IMR-90 (cell line): ENCODE measurements around the gene PHEX. TPM values are rescaled to one million over a fixed set of nuclear protein-coding genes. Genes with fewer than 3 reads are reported as not detected.

Experiments used
- ATAC-seq: fragments of 200-7000 bp; cut with Tn5 transposase; 2 replicates; pipeline ENCODE4 v1.9.1; 2020; ENCODE audit warnings: low read depth, mild to moderate bottlenecking, moderate library complexity
- BruUV-seq: library from RNA; stranded (reverse); fragments of 400-500 nt; replicated peaks from 2 replicates; lab custom pipeline; 2021; lab: Mats Ljungman, UMichigan
- CTCF ChIA-PET: fragments of 300-600 bp; formaldehyde crosslinking; extraction: SDS; loops from one replicate; lab custom pipeline; 2021; ENCODE audit warnings: antibody characterized with exemption; lab: Yijun Ruan, JAX
- POLR2A ChIA-PET: fragments of 300-600 bp; sonication (Branson Sonifier 250); formaldehyde crosslinking; loops from one replicate; lab custom pipeline; 2022; ENCODE audit warnings: antibody characterized with exemption; ENCODE audit not compliant: unreplicated experiment; lab: Charles Lee
- DNase-seq: peaks from one replicate; pipeline ENCODE4 v3.0.0; 2013
- H2AFZ ChIP-seq: replicated peaks from 2 replicates; pipeline ENCODE3; 2013; ENCODE audit warnings: low read length, mild to moderate bottlenecking; ENCODE audit not compliant: poor library complexity
- H2AK5ac ChIP-seq: 2 replicates; pipeline ENCODE4 v1.6.1; 2013; ENCODE audit warnings: low read depth, low read length, inconsistent platforms
- H2AK9ac ChIP-seq: replicated peaks from 2 replicates; pipeline ENCODE3; 2013; ENCODE audit warnings: mild to moderate bottlenecking, low read depth, low read length, moderate library complexity; ENCODE audit not compliant: poor library complexity
- H2BK120ac ChIP-seq: 2 replicates; pipeline ENCODE4 v1.6.1; 2013; ENCODE audit warnings: low read depth, low read length, inconsistent platforms
- H2BK15ac ChIP-seq: 3 replicates; pipeline ENCODE4 v1.6.1; 2013; ENCODE audit warnings: low read depth, low read length, inconsistent platforms
- H2BK20ac ChIP-seq: 2 replicates; pipeline ENCODE4 v1.6.1; 2013; ENCODE audit warnings: low read depth, mild to moderate bottlenecking, inconsistent platforms, low read length, moderate library complexity
- H2BK5ac ChIP-seq: 2 replicates; pipeline ENCODE4 v1.6.1; 2013; ENCODE audit warnings: mild to moderate bottlenecking, low read depth, low read length, inconsistent platforms; ENCODE audit not compliant: poor library complexity, severe bottlenecking
- H3K14ac ChIP-seq: replicated peaks from 2 replicates; pipeline ENCODE4 v1.6.1; 2013; ENCODE audit warnings: low read depth, low read length, inconsistent platforms
- H3K18ac ChIP-seq: 2 replicates; pipeline ENCODE4 v1.6.1; 2013; ENCODE audit warnings: low read depth, low read length, control low read depth
- H3K23ac ChIP-seq: 2 replicates; pipeline ENCODE4 v1.6.1; 2013; ENCODE audit warnings: low read depth, low read length, inconsistent platforms
- H3K27ac ChIP-seq: 2 replicates; pipeline ENCODE4 v1.5.1; 2013; ENCODE audit warnings: mild to moderate bottlenecking, control low read depth, low read length; ENCODE audit not compliant: insufficient read depth
- H3K27me3 ChIP-seq: 2 replicates; pipeline ENCODE4 v1.6.1; 2013; ENCODE audit warnings: low read length; ENCODE audit not compliant: control insufficient read depth, insufficient read depth
- H3K36me3 ChIP-seq: 2 replicates; pipeline ENCODE4 v1.6.1; 2013; ENCODE audit warnings: low read length, mixed read lengths; ENCODE audit not compliant: control insufficient read depth, insufficient read depth
- H3K4ac ChIP-seq: 2 replicates; pipeline ENCODE4 v1.6.1; 2013; ENCODE audit warnings: low read depth, low read length, inconsistent platforms
- H3K4me1 ChIP-seq: 2 replicates; pipeline ENCODE4 v1.6.1; 2013; ENCODE audit warnings: low read length, mixed read lengths; ENCODE audit not compliant: control insufficient read depth, insufficient read depth
- H3K4me2 ChIP-seq: 2 replicates; pipeline ENCODE4 v1.6.1; 2013; ENCODE audit warnings: low read depth, mild to moderate bottlenecking, control low read depth, low read length, moderate library complexity
- H3K4me3 ChIP-seq: 2 replicates; pipeline ENCODE4 v1.5.1; 2013; ENCODE audit warnings: low read depth, mild to moderate bottlenecking, control low read depth, low read length, moderate library complexity; ENCODE audit not compliant: insufficient read depth
- H3K56ac ChIP-seq: 2 replicates; pipeline ENCODE4 v1.6.1; 2013; ENCODE audit warnings: low read length, inconsistent platforms; ENCODE audit not compliant: insufficient read depth; ENCODE audit errors: extremely low read depth
- H3K79me1 ChIP-seq, 2 experiments: 2 replicates each; pipeline ENCODE4 v1.6.1; 2013; ENCODE audit warnings: low read length in 2 of 2, inconsistent platforms in 1 of 2, low read depth in 1 of 2
- H3K9ac ChIP-seq: 2 replicates; pipeline ENCODE4 v1.6.1; 2013; ENCODE audit warnings: low read depth, low read length, control low read depth
- H3K9me1 ChIP-seq: 2 replicates; pipeline ENCODE4 v1.6.1; 2013; ENCODE audit warnings: low read length, inconsistent platforms; ENCODE audit not compliant: insufficient read depth
- H3K9me3 ChIP-seq: 2 replicates; pipeline ENCODE4 v1.6.1; 2013; ENCODE audit warnings: low read length; ENCODE audit not compliant: control insufficient read depth, insufficient read depth
- H4K20me1 ChIP-seq: 2 replicates; pipeline ENCODE4 v1.6.1; 2013; ENCODE audit warnings: low read length, inconsistent platforms; ENCODE audit not compliant: insufficient read depth
- H4K5ac ChIP-seq: 2 replicates; pipeline ENCODE4 v1.6.1; 2013; ENCODE audit warnings: mild to moderate bottlenecking, low read depth, low read length, control low read depth
- H4K8ac ChIP-seq, 2 experiments: 2 replicates each; pipeline ENCODE4 v1.6.1; 2013; ENCODE audit warnings: low read depth in 2 of 2, low read length in 2 of 2, control low read depth in 1 of 2, inconsistent platforms in 1 of 2
- H4K91ac ChIP-seq: 2 replicates; pipeline ENCODE4 v1.6.1; 2013; ENCODE audit warnings: low read depth, low read length, inconsistent platforms; ENCODE audit not compliant: insufficient read depth
- BHLHE40 ChIP-seq: fragments of 150-350 bp; IDR thresholded peaks from 2 replicates; pipeline ENCODE4 v1.6.1; 2016; ENCODE audit warnings: mild to moderate bottlenecking, low read depth, low read length
- CEBPB ChIP-seq: IDR thresholded peaks from 2 replicates; pipeline ENCODE4 v1.6.1; 2012; ENCODE audit warnings: low read depth, low read length, improper control_type of control experiment
- CHD1 ChIP-seq: IDR thresholded peaks from 2 replicates; pipeline ENCODE4 v1.6.1; 2012; ENCODE audit warnings: low read depth, low read length, improper control_type of control experiment
- ELK1 ChIP-seq: fragments of 150-350 bp; IDR thresholded peaks from 2 replicates; pipeline ENCODE4 v1.6.1; 2016; ENCODE audit warnings: low read depth, mild to moderate bottlenecking, low read length, moderate library complexity, borderline replicate concordance
- FOS ChIP-seq: fragments of 150-350 bp; IDR thresholded peaks from 2 replicates; pipeline ENCODE4 v1.6.1; 2016; ENCODE audit warnings: low read depth, low read length
- MAFK ChIP-seq: IDR thresholded peaks from 2 replicates; pipeline ENCODE4 v1.6.1; 2012; ENCODE audit warnings: low read depth, low read length, improper control_type of control experiment
- MAZ ChIP-seq: IDR thresholded peaks from 2 replicates; pipeline ENCODE4 v1.6.1; 2012; ENCODE audit warnings: low read depth, mild to moderate bottlenecking, low read length, improper control_type of control experiment, moderate library complexity, borderline replicate concordance
- MXI1 ChIP-seq: IDR thresholded peaks from 2 replicates; pipeline ENCODE4 v1.6.1; 2012; ENCODE audit warnings: low read depth, mild to moderate bottlenecking, low read length, moderate library complexity, borderline replicate concordance
- NFE2L2 ChIP-seq: fragments of 150-350 bp; IDR thresholded peaks from 2 replicates; pipeline ENCODE4 v1.6.1; 2016; ENCODE audit warnings: low read depth, mild to moderate bottlenecking, low read length
- POLR2A ChIP-seq: IDR thresholded peaks from 2 replicates; pipeline ENCODE4 v1.6.1; 2012; ENCODE audit warnings: mild to moderate bottlenecking, low read depth, low read length
- RAD21 ChIP-seq: IDR thresholded peaks from 2 replicates; pipeline ENCODE4 v1.6.1; 2012; ENCODE audit warnings: low read length, improper control_type of control experiment
- RCOR1 ChIP-seq: IDR thresholded peaks from 2 replicates; pipeline ENCODE4 v1.6.1; 2012; ENCODE audit warnings: mild to moderate bottlenecking, low read length, improper control_type of control experiment; ENCODE audit not compliant: insufficient replicate concordance
- RFX5 ChIP-seq: IDR thresholded peaks from 2 replicates; pipeline ENCODE4 v1.8.0; 2012; ENCODE audit warnings: low read depth, mild to moderate bottlenecking, low read length, moderate library complexity
- SMC3 ChIP-seq: fragments of 150-350 bp; IDR thresholded peaks from 2 replicates; pipeline ENCODE4 v1.6.1; 2016; ENCODE audit warnings: low read depth, mild to moderate bottlenecking, antibody characterized with exemption, low read length, moderate library complexity
- USF2 ChIP-seq: fragments of 150-350 bp; IDR thresholded peaks from 2 replicates; pipeline ENCODE4 v1.6.1; 2017; ENCODE audit warnings: mild to moderate bottlenecking, antibody characterized with exemption, low read length, low read depth
- WGBS, 2 experiments: methylation state at CpG; one replicate each; pipeline versions ENCODE4 v1.1.5 to v1.1.7; 2013; ENCODE audit warnings: missing lambda C conversion rate in 2 of 2; ENCODE audit not compliant: insufficient read length in 1 of 2; ENCODE audit errors: extremely low coverage in 2 of 2; 5-methylcytosine and 5-hydroxymethylcytosine counted together
- dilution Hi-C: fragments of 300-500 bp; cut with HindIII; formaldehyde crosslinking; loops from one replicate; pipeline ENCODE4 v1.14.3; 2018; ENCODE audit warnings: low sequenced_read_pairs; ENCODE audit not compliant: unreplicated experiment
- in situ Hi-C: fragments of 300-500 bp; cut with MboI; formaldehyde crosslinking; loops from 3 replicates; pipeline ENCODE4 v1.14.3; 2019; ENCODE audit warnings: low sequenced_read_pairs, inconsistent platforms, mixed read lengths
- intact Hi-C: fragments of 100-400 bp; cut with micrococcal nuclease; formaldehyde crosslinking; loops from 2 replicates; pipeline ENCODE4 v1.10.0; 2022
- polyA plus RNA-seq, 3 experiments: library from polyadenylated mRNA; depleted of rRNA; stranded (reverse); fragments of >200 nt; gene quantifications; 2 replicates each; pipeline ENCODE4 v1.2.3, GENCODE V29; 2012; ENCODE audit warnings: low replicate concordance in 1 of 3
- total RNA-seq: library from RNA; depleted of rRNA; stranded (reverse); fragments of >200 nt; gene quantifications from 2 replicates; pipeline ENCODE4 v1.2.3, GENCODE V29; 2012
- TF ChIP-seq, protein P1 (sequence below): conservative IDR thresholded peaks from 2 replicates; pipeline ENCODE4 v1.5.1; 2012; ENCODE audit warnings: mild to moderate bottlenecking, low read depth, low read length, improper control_type of control experiment

The PHEX gene
- total and polyA plus RNA-seq, 2 of the 4 experiments (the other 2 are of a cell fraction) = 0.10 to 0.18 TPM

DNA sequence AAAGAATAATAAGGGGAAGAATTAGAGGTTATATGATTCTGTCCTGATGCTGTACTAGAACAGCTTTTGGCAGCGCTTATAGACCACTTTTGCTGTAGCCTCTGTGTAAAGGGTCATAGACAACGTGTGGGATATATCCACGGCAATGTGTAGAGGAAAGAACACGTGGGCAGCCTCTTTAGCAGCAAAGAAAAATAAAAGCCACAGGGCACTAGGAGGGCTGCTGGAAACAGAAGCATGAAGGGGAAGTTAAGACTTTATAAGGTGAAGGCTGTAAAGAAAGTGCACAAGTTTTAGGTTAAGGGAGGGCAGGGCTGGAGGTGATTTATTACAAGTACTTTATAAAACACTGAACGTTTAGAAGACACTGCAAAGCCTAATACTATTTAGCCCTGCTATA, 20.1 kb upstream of the PHEX start:
- no peak overlapping the region for H2AFZ ChIP-seq
- in situ Hi-C loops (no loop called here), dilution Hi-C loops (no loop called here), intact Hi-C loops (no loop called here)
- ATAC-seq (no peak), DNase-seq (no peak)
- no peak overlapping the region for H3K9ac ChIP-seq
- no peak overlapping the region for H3K4me3 ChIP-seq
- H2BK5ac ChIP-seq = no peak overlapping the region
- H2BK20ac ChIP-seq = no peak overlapping the region
- H3K36me3 ChIP-seq = no peaks in the 10 kb centered on the region; the same call in 1 of the 2 replicates
- H3K14ac ChIP-seq = no peak overlapping the region
- WGBS, 2 experiments = no CpG with 5 or more reads among the region's 5 CpGs
- H4K91ac ChIP-seq = no peak overlapping the region
- H3K9me1 ChIP-seq = no peaks in the 10 kb centered on the region; the same call in 1 of the 2 replicates
- H3K18ac ChIP-seq = no peak overlapping the region
- no peaks in the 10 kb centered on the region for H3K9me3 ChIP-seq
- H3K79me1 ChIP-seq = no peaks in the 10 kb centered on the region
- no peak overlapping the region for H3K4me2 ChIP-seq
- no peak overlapping the region for H2BK120ac ChIP-seq
- no peak overlapping the region for H2AK5ac ChIP-seq
- H3K56ac ChIP-seq = no peak overlapping the region
- TF ChIP-seq POLR2A (no peak), ELK1 (no peak), NFE2L2 (no peak), CHD1 (no peak), CEBPB (no peak), USF2 (no peak), MAZ (no peak), MXI1 (no peak), FOS (no peak), RAD21 (no peak), MAFK (no peak), SMC3 (no peak), RCOR1 (no peak), BHLHE40 (no peak), RFX5 (no peak)
- TF ChIP-seq, protein P1, sequence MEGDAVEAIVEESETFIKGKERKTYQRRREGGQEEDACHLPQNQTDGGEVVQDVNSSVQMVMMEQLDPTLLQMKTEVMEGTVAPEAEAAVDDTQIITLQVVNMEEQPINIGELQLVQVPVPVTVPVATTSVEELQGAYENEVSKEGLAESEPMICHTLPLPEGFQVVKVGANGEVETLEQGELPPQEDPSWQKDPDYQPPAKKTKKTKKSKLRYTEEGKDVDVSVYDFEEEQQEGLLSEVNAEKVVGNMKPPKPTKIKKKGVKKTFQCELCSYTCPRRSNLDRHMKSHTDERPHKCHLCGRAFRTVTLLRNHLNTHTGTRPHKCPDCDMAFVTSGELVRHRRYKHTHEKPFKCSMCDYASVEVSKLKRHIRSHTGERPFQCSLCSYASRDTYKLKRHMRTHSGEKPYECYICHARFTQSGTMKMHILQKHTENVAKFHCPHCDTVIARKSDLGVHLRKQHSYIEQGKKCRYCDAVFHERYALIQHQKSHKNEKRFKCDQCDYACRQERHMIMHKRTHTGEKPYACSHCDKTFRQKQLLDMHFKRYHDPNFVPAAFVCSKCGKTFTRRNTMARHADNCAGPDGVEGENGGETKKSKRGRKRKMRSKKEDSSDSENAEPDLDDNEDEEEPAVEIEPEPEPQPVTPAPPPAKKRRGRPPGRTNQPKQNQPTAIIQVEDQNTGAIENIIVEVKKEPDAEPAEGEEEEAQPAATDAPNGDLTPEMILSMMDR = no peak
- CTCF ChIA-PET = no interaction called here
- no TSS peak for BruUV-seq
- H4K20me1 ChIP-seq = no peaks in the 10 kb centered on the region
- no peak overlapping the region for H3K27ac ChIP-seq
- H3K4ac ChIP-seq = no peak overlapping the region
- no peak overlapping the region for H4K5ac ChIP-seq
- H2BK15ac ChIP-seq = no peak overlapping the region
- POLR2A ChIA-PET = interaction anchor here (1.1 kb wide), 1 partner anchor 606 kb away, joined by 9 read pairs; no protein-coding TSS in a partner anchor
- no peaks in the 10 kb centered on the region for H3K4me1 ChIP-seq
- no peak overlapping the region for H4K8ac ChIP-seq
- H3K27me3 ChIP-seq = no peaks in the 10 kb centered on the region
- no peak overlapping the region for H3K23ac ChIP-seq
- H2AK9ac ChIP-seq = no peak overlapping the region
